Left ventricle myocardium superior (tissue), 1 donor: Measurements from ENCODE around the gene LYRM4. TPM values are rescaled to one million over a fixed set of nuclear protein-coding genes. Genes with fewer than 3 reads are reported as not detected.

ENCODE experiments used
- ATAC-seq: fragments of 200-7000 bp; cut with Tn5 transposase; one replicate; pipeline ENCODE4 v1.9.1; 2020; ENCODE audit warnings: mild to moderate bottlenecking, moderate library complexity
- DNase-seq: peaks from one replicate; pipeline ENCODE4 v3.0.0-alpha.2; 2020
- intact Hi-C: fragments of 100-400 bp; cut with micrococcal nuclease; formaldehyde crosslinking; loops from one replicate; pipeline ENCODE4 v1.11.0; 2022
- total RNA-seq: library from RNA; stranded (reverse); fragmentation: NEBNext Ultra II Directional; extraction: Animal tissue kit (Norgen Biotek cat#: 25700); gene quantifications from one replicate; pipeline ENCODE4 v1.2.1, GENCODE V29; 2021
- donor health status: DM: no; HTN: yes; CAD: no; lungs with severe emphysema.

Gene LYRM4
- total RNA-seq, 1 donor from 2014 or later, result 26.6 TPM

DNA sequence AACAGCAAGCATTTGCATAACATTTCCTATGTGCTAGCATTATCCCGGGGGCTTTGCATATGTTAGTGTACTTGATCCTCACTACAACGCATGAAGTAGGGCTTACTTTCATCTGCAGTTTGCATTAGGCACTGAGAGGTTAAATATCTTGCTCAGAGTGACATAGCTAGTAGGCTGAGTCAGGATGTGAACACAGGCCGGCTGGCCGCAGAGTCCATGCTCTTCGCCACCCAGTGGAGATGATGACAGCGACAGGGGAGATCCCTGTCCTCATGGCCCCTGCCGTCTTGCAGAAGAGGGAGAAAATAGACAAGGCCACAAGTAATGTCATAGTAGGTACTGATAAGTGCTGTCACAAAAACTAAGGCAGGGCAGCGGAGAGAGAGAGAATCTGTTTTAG is 46.9 kb downstream of the LYRM4 start:
- peak; percentile 90 for ATAC-seq

DNA sequence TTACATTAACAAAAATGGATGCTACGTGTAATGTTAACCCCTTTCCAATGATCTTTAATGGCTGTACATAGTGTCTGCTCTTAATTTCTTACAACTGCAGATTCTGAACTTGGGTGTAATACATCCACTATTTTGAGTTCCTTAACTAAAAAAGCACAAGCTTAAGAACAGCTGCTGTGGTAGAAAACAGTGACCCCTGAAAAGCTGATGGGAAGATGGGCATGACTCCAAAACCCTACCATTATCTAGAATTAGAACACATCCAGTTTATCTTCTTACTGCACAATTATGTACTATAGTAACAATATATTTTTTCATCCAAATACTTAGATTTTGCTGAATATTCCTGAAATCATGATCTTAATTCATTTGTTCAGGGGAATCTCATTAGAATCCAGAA is 49.3 kb downstream of the LYRM4 start:
- ATAC-seq, result no peak
- DNase-seq, result no peak
- intact Hi-C loops, result loop anchor here (10.0 kb wide), 1 partner anchor 193 kb away; no protein-coding TSS in a partner anchor

More for the DNA sequence above, 46.9 kb downstream of the LYRM4 start:
- peak; percentile 54 for DNase-seq
- intact Hi-C loops, result loop anchor here (10.0 kb wide), 1 partner anchor 191 kb away; no protein-coding TSS in a partner anchor

DNA sequence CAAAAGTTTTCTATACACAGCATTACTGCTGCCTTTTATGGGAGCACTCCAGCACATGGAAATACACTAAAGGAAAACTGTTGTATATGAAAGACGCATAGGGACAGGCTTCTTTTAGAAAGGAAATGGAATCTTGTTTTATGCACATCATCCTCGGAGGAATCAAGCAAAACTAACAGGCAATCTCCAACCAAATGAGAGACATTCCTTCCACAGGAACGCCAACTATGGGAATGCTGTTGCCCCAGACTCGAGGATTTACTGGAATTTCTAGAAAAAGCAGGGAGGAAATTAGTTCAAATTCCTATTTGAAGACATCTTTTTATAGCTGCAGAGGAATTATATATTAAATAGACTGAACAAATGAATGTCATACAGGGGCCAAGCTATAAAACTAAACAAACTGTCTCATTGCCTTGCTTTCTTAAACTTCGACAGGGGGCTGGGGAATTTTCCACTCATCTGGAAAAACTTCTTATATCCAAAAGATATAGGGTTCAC is 52.2 kb downstream of the LYRM4 start:
- DNase-seq (no peak), ATAC-seq (no peak)
- intact Hi-C loops, result no loop called here

DNA sequence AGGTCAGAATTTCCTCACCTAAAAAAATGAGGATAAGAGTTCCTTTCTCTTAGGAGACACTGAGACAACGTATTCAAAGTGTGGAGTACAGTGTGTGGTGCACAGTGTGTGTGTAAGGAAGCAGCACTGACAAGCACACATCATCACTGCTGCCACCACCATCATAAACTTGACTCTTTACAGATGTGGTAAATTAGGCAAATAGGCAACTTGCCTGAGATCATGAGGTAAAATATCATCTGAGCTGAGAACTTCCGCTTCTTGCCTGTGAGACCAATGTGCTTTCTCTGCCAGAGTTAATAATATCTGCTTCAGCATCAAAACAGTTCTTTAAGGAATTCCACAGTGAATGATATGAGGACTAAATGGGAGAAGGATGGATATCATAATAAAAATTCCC is 52.7 kb downstream of the LYRM4 start:
- intact Hi-C loops, result no loop called here
- ATAC-seq (no peak), DNase-seq (no peak)

DNA sequence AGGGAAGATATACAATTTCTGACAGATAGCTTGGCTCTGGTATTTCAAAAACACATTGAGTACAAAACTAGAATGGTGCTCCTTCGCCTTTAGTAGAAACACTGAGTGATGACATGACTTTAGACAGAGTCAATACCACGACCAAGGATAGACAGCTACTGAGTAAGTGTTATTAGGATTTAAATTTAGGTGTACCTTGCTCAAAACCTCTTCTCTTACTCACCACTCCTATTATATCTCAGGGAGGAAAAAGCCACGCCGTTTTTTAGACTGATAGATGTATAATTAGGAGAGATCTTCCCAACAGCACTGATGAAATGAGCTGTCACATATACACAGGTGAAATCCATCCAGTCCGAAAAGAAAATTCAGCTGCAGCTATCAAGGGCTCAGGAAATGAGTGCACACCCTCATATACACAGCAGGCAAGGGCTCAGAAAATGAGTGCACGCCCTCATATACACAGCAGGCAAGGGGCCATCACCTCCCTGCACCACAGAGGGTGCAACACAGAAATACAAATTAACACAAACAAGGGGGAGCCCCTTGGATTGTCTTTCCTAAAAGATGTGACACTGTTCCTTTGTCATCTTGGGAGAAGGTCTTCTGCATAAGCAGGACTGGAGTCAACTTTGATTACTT is 53.7 kb downstream of the LYRM4 start:
- ATAC-seq (peak; percentile 6), DNase-seq (no peak)
- intact Hi-C loops, result no loop called here

DNA sequence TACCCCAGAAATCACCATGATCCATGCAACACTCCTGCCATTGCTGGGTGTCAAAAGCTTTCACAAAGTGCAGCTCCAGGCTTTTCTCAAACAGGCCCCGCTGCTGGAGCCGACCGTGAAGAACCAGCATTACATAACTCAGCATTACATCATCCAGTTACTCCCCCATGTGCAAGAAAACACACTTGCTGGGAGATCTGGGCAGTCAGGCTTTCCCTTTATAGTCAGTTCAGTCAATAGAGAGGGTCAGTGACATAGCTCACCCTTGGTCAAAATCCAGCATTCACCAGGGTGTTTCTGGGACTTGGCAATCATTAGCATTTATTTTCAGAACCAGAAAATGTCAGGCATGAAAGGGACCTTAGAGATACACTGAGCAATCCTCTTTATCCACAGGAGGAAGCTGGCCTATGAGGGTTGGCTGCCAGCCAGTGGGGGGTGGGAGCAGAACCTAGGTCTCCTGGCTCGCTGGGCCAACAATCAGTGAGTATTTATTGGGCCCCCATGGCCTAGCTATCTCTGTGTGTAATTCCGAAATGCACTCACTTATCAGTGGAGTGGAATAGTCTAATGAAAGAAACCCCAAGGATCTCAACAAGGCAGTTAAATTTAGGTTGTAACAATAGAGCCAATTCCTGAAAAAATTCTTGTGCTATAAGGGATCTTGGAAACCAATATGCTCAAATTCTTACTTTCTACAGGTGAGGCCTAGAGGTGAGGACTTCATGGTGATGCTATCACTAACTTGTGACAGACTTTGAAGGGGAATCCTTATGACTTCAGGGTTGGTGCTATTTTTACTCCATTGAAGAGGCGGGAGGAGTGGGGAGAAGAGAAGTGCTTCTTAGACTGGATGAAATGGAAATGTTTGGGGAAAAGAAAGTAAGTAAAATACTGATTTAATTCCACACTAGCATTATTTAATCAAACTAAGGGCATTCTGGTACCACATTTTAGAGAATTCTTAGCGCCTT is 54.6 kb downstream of the LYRM4 start:
- DNase-seq (peak; percentile 77), ATAC-seq (peak; percentile 89)
- intact Hi-C loops, result no loop called here

DNA sequence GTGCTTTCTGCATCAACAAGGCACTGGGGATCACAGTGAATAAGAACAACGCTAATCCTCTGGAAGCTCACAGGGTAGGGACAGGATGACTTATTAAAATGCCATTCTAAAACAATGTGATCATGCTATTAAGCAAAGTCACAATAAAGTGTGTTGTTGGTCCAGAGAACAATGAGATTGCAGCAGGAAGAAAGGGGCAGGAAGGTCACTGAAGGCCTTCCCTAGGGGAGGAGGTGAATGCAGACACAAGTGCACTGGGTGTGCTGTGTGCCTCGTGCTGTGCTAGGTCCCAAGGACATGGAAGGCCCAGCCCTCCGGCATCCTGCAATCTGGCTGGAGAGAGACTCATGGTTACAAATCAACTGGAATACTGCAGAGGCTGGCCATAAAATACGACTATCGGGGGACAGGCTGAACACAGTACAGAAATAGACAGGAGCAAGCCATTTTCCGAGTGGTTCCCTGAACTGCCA is 55.7 kb downstream of the LYRM4 start:
- DNase-seq, result peak; percentile 31
- peak; percentile 9 for ATAC-seq
- intact Hi-C loops, result no loop called here

DNA sequence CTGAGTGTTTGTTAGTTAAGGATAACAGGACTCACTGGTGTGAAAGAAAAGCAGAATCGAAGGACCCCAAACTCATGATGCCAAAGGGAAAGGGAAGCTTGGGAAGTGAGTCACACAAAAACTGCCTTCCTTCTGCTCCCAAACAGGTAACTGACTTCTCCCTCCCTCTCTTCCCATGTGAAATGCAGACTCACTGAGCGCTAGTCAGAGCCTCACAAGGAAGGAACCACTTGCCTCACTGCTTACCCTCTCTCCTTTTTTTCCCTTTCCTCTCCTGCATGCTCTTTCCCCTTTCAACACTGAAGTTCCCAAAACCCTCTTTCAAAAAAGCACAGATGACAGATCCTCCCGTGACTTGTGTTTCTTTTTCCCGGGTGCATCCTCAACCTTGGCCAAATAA is 56.4 kb downstream of the LYRM4 start:
- ATAC-seq (no peak), DNase-seq (no peak)
- intact Hi-C loops, result no loop called here

DNA sequence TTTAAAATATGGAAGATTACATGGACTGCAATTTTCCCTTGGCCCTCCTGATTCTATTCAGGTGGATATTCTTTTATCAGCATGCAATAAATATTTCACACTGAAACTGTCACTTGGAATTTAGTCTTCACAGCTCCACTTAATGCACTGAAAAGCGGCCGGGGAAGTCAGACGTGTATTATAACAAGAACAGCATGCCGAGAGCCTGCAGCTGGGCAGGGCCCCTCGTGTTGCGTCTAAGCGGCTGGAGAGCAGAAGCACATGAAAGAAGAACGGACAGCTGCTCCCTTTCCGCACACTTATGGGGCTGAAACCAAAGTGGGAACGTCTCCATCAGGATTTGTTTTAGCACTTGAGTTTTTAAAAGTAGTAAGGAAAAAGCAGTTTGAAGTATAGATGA is 57.2 kb downstream of the LYRM4 start:
- ATAC-seq (no peak), DNase-seq (peak; percentile 45)
- intact Hi-C loops, result no loop called here

DNA sequence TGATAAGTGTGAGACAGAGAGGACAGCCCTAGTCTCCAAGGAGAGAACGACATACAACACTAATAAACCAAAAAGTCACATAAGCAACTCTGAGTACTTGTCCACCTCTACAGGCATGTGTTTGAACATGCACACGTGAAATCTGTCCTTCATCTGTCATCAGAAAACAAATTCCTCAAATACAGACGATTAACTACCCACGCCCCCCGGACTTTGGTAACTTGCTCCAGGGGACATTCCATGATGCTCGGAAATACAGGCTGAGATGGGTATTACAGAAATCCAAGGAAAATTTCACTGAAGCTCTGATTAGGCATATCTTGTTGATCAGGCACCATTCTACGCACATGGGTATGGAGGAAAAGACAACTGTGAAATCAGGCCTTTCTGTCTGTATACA is 57.8 kb downstream of the LYRM4 start:
- no peak for DNase-seq
- intact Hi-C loops, result no loop called here
- peak; percentile 10 for ATAC-seq

DNA sequence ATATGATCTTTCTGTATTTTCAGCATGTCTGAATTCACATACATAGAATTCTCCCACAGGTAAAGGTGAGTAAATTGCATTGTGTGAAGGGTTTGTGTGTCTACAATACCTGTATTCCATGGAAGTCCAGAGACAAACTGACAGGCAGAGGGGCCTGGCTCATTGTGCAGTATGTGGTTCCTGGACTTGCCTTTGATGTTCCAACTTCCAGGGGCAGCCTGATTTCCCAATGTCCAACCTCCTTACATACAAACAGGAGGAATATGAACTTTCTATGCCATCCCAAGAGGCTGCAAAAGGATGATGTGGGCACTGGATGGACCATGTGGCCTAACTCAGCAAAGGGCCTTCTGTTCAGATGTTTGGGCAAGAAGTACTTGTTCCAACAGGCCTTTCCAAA is 58.5 kb downstream of the LYRM4 start:
- intact Hi-C loops, result no loop called here
- DNase-seq, result no peak
- ATAC-seq, result no peak

DNA sequence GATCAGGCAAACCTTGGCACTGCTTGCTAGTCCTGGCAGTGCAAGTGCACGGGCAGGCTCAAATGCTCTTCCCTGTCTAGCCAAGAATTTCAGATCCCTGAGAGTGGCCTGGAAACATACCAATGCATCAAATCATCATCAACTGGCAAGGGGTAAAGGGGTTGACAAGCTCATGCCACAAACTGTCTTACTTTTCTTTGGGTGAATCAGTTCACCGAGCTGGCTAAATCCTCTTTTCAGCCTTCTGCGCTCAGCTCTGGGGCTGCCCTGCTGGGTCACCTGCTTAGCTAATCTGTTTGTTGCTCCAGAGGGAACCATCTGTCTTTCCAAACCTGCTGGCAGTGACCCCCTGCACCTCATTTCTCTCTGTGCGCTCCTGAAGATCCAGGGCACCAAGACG is 59.5 kb downstream of the LYRM4 start:
- intact Hi-C loops, result no loop called here
- peak; percentile 31 for ATAC-seq
- peak; percentile 35 for DNase-seq

DNA sequence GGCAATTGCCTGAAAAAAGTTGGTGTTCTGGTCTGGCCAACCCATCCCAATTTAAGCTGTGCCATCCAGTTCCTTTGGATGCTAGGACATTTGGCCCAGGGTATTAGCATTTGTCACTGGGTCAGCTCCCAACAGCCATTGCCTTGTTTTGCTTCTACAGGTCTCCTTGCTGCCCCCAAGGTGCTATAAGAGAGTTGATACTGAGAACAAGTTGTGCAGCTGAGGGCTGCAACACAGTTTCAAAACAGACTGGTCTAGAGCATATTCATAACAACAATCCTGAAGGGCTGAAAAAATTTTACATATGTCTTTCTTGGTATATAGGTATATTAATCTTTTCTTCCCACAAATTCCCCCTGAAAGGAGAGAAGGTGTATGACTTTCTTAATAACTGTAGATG is 61.0 kb downstream of the LYRM4 start:
- DNase-seq, result no peak
- intact Hi-C loops, result no loop called here
- ATAC-seq, result no peak

DNA sequence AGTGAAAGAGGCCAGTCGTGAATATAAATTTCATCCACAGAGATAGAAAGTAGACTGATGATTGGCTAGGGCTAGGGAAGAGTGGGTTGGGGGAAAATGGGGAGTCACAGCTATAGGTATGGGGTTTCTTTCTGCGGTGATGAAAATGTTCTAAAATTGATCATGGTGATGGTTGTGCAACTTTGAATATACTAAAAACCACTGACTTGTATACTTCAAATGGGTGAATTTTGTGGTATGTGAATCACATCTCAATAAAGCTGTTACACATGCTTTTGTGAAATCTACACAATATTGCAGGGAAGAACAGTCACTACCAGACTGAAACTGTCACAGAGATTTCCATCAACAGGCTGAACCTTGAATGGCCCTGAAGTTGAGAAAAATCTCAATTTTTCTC is 61.5 kb downstream of the LYRM4 start:
- DNase-seq, result no peak
- ATAC-seq, result no peak
- intact Hi-C loops, result no loop called here

DNA sequence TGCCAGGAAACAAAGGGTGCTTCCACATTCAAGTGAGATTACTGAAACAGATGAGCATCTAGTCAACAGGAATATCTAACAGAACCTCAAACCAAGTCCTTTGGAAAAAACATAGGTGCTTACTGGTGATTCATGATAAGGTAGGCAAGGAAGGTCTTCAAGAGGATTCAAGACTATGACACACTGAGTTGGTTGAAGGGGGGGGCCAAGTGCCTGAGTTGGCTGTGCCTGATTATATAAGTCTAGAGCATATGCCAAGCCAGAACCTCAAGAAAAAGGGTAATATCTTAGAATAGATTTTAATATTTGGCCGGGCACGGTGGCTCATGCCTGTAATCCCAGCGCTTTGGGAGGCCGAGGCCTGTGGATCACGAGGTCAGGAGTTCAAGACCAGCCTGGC is 63.7 kb downstream of the LYRM4 start:
- intact Hi-C loops, result no loop called here
- ATAC-seq, result no peak

DNA sequence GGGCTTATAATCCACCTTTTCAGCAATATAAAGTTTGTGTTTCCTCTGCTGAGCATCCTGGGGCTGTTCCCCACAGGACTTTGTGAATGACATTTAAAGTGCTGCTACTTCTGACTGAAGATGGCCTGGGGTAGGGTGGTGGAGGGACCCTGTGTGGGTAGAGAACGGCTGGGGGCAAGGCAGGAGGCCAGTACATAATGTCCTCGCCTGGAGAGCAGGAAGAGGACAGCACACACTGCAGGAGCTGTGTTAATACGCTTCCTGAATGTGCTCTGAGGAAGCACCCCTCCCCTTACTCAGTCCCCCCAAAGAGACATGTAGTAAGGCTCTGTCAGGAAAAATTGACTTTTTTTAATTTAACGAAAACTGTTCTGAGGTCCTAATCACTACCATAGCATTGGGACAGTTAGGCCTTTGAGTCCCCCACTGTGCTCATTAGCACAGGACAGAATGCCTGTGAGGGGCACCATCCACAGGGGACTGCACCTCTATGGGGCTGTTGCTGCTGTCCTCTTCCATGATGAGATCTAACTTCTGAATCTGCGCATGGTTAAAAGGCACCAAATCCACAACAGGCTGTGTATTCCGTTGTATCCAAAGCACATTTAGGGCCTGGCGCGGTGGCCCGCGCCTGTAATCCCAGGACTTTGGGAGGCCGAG is 68.5 kb downstream of the LYRM4 start:
- DNase-seq (no peak), ATAC-seq (no peak)

More for the DNA sequence above, 63.7 kb downstream of the LYRM4 start:
- no peak for DNase-seq

DNA sequence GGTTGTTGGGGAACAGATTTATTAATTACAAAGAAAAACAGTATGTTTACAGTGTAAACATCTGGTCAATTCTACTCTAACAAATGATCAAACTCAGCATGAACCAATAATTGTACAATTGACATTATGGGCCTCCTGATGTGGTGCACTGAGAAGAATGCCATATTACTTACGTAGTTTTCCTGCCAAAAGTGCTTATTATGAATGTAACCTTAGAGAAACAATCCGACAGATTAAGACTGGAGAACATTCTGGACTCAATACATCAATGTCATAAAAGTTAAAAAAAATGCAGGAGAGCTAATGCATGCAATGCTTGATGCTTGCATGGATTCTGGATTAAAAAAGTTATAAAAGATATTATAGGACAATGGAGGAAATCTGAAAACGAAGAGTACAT is 69.0 kb downstream of the LYRM4 start:
- intact Hi-C loops, result no loop called here
- ATAC-seq, result no peak
- DNase-seq, result no peak

More for the DNA sequence above, 68.5 kb downstream of the LYRM4 start:
- intact Hi-C loops, result no loop called here

DNA sequence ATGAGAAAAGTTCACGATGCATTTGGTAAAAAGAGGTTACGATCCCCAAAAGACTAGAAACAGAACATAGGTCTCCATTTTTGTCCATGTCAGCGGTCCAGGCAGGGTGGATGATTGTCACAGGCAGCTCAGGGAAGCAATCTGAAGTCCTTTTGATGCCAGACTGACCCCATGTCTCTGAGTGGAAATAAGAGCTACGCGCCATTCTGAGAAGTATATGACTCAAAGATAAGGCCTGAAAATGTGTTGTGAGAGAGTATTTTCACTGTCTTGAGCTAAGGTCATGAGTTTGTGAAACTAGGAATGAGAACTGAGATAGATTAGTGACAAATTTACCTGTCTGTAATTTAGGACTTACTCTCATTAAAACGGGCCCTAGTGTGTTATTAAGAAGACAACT is 69.5 kb downstream of the LYRM4 start:
- intact Hi-C loops, result no loop called here
- ATAC-seq, result no peak
- DNase-seq, result no peak

DNA sequence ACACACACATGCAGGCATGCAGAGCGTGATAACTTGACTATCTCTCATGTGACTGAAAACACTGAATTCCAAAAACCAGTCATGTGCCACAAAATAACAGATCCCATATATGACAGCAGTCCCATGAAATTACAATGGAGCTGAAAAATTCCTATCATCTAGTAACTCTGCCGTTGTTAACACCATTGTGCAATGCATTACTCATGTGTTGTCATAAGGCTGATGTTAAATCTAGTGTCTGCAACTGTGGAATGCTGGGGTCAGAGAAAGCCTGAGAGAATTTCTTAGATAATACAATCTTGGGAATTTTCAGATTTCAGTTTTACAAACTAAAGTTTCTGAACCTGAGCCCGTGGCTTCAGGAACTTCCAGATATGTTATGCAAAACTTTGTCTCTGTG is 70.2 kb downstream of the LYRM4 start:
- intact Hi-C loops, result no loop called here
- DNase-seq (no peak), ATAC-seq (peak; percentile 67)

DNA sequence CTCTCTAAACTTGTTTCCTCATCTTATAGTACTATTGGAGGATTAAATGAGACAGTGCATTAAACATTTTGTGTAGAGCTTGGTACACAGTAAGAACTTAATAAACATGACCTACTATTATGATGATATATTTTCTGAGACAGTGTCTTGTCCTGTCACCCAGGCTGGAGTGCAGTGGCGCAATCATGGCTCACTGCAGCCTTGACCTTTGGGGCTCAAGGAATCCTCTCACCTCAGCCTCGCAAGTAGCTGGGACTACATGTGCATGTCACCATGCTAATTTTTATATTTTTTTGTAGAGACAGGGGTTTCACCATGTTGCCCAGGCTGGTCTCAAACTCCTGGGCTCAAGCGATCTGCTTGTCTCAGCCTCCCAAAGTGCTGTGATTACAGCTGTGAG is 72.1 kb downstream of the LYRM4 start:
- DNase-seq (no peak), ATAC-seq (no peak)
- intact Hi-C loops, result no loop called here
